ENCODE data around the gene ZNF860.

ZNF860 gene

GRCh38 chr3:31959951-31960792, 21.4 kb upstream of the ZNF860 start:
- no peak for DNase-seq (ENCODE audit: low read depth, low spot score)
- H3K4me3 ChIP-seq (ENCODE audit: low read length): no peak overlapping the region

GRCh38 chr3:31960793-31961431, 20.6 kb upstream of the ZNF860 start:
- no peak for DNase-seq (ENCODE audit: low read depth, low spot score)
- no peak overlapping the region for H3K4me3 ChIP-seq (ENCODE audit: low read length)

- no peak overlapping the region for H3K4me3 ChIP-seq (ENCODE audit: low read length)
- DNase-seq (ENCODE audit: low read depth, low spot score): peak; percentile 34
Observed at GRCh38 chr3:31962801-31963205, 18.7 kb upstream of the ZNF860 start.

DNA sequence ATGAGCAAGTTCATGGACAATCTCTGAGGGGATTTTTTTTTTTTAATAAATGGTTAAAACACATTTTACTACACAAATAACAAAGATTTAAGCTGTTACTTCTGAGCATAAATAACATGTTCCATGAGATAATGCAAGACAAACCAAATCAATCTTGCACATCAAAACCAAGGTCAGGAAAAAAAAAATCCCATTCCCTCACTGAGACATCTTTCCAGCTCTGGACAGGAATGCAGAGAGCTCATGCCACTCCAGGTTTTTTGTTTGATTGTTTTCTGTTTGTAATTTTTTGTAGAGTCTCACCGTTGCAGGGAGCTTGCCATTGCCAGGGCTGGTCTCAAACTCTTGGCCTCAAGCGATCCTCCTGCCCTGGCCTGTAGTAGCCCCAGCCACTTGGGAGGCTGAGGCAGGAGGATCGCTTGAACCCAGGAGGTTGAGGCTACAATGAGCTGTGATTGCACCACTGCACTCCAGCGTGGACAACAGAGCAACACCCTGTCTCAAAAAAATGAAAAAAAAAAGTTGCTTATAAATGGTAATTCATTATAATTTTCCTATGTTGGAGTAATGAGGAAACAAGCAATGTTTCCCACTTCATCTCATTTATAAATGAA, 14.5 kb upstream of the ZNF860 start:
- DNase-seq (ENCODE audit: low read depth, low spot score): no peak
- no peak overlapping the region for H3K4me3 ChIP-seq (ENCODE audit: low read length)

DNA sequence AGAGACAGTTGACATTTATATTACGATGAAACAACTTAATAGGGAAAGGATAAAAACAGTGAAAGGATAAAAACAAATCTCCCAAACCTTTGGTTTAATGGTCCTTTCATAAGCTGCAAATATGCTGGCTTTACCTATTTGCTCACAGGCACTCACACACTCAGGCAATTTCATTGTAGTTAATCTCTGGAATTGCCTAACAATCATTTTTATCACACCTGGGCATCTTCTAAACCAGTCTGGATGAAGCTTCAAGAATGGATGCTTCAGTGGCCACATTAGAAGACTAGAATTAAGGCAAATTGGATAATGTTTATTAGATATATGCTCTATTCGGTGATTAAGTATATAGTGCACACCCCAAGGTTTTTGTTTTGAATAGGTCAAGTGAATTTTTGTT, 14.0 kb upstream of the ZNF860 start:
- H3K4me3 ChIP-seq (ENCODE audit: low read length): no peak overlapping the region
- DNase-seq (ENCODE audit: low read depth, low spot score): no peak

- no peak for DNase-seq (ENCODE audit: low read depth, low spot score)
- no peak overlapping the region for H3K4me3 ChIP-seq (ENCODE audit: low read length)
Observed at GRCh38 chr3:31968369-31968926, 13.1 kb upstream of the ZNF860 start.

- no peak overlapping the region for H3K4me3 ChIP-seq (ENCODE audit: low read length)
- DNase-seq (ENCODE audit: low read depth, low spot score): no peak
Observed at GRCh38 chr3:31968927-31969418, 12.6 kb upstream of the ZNF860 start.

DNA sequence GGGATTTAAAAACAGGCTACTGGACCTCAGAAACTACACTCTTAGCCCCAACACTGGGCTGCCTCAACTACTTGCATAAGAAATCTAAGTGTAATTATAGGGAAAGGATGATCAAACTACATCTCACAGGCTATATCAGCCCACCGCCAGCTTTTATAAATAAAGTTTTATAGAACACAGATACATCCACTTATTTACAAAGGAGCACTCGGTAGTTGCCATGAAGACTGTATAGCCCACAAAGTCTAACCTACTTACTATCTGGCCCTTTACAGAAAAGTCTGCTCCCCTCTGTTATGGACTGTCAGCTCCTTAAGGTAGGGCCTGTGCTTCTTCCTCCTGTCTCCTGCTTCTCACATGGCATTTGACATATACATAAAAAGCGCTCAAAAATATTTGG, 9.9 kb upstream of the ZNF860 start:
- DNase-seq (ENCODE audit: low read depth, low spot score): no peak
- no peak overlapping the region for H3K4me3 ChIP-seq (ENCODE audit: low read length)

DNA sequence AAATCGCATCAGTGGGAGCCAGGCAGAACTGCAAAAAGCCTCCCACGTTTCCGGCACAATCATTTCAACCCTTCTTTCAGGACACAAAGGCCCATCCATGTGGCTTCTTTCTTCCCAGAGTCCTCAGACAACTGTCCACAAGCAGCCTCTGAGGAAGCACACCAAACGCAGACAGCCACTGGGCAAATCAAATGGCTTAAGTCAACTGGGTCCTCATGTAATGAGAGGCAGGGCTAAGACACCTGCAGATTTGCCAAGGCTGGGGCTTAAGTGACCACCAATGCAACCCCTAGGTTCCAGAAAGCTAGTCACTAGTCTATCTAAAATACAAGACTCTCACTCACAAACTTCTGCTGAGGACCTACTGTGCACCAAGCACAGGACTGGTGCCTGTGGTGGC, 8.5 kb upstream of the ZNF860 start:
- no peak overlapping the region for H3K4me3 ChIP-seq (ENCODE audit: low read length)

DNA sequence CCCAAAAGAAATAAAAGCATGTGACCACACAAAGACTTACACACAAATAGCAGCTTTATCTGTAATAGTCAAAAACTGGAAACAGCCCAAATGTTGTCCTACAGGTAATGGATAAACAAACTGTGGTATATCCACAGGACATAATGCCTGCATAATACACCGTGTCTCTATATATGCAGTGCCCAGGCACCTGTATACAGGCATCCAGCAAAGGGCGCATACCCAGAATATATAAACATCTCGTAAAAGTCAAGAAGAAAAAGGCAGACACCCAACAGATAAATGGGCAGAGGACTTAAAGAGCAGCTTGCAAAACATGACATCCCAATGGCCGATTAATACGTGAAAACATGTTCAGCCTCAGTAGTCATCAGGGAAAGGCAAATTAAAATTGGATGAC, 7.7 kb upstream of the ZNF860 start:
- no peak overlapping the region for H3K4me3 ChIP-seq (ENCODE audit: low read length)
- no peak for DNase-seq (ENCODE audit: low read depth, low spot score)

More for the DNA sequence above, 8.5 kb upstream of the ZNF860 start:
- DNase-seq (ENCODE audit: low read depth, low spot score): no peak

- DNase-seq (ENCODE audit: low read depth, low spot score): no peak
Observed at GRCh38 chr3:31974471-31974870, 7.1 kb upstream of the ZNF860 start.

DNA sequence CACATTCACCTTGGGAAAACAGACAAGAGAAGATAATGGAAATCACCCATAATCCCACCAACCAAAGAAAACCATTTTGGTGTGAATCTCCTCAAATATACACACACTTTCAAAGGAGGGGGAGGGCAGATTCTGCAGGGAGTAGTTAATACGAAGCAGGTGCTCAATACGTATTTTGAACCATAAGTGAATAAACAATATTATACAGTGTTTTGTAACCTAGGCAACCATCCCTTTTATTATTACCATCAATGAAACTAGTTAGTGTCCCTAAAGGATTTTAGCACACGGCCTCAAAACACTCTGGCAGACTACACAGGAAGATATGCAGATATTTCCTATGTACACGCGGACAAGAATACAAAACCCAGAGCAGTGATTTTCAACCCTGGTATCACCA, 6.6 kb upstream of the ZNF860 start:
- no peak overlapping the region for H3K4me3 ChIP-seq (ENCODE audit: low read length)
- DNase-seq (ENCODE audit: low read depth, low spot score): no peak

More at GRCh38 chr3:31974471-31974870, 7.1 kb upstream of the ZNF860 start:
- no peak overlapping the region for H3K4me3 ChIP-seq (ENCODE audit: low read length)

DNA sequence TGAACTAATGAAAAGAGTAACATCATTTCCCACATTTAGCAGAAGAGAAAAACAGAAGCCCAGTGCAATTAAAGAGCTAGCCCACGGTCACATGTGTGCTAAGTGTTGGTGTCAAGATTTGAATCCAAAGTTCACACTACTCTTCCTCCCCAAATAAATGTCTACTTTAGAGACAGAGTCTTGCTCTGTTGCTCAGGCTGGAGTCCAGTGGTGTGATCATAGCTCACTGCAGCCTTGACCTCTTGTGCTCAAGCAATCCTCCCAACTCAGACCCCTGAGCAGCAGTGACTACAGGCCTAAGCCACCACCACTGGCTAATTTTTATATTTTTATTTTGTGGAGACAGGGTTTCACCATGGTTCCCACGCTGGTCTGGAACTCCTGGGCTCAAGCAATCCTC, 5.2 kb upstream of the ZNF860 start:
- H3K4me3 ChIP-seq (ENCODE audit: low read length): no peak overlapping the region
- DNase-seq (ENCODE audit: low read depth, low spot score): no peak

- H3K4me3 ChIP-seq (ENCODE audit: low read length): no peak overlapping the region
- DNase-seq (ENCODE audit: low read depth, low spot score): no peak
Observed at GRCh38 chr3:31977736-31978135, 3.8 kb upstream of the ZNF860 start.

DNA sequence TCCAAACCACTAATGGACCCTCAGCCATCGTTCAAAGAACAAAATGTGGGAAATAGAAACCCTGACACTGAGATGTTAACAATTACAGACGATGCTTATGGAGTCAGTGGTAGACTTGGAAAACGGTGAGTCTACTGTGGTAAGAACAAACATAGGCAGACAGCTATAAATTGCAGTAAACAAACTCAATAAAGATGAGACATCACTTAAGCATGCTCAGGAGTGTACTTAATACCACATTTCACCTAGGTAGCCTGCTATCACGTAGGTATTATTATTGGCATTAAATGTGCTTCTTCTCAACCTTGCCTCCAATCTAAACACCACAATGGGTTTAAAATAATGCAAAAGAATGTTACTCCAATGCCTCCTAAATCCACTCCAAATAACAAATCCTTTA, 3.0 kb upstream of the ZNF860 start:
- no peak overlapping the region for H3K4me3 ChIP-seq (ENCODE audit: low read length)
- DNase-seq (ENCODE audit: low read depth, low spot score): no peak

DNA sequence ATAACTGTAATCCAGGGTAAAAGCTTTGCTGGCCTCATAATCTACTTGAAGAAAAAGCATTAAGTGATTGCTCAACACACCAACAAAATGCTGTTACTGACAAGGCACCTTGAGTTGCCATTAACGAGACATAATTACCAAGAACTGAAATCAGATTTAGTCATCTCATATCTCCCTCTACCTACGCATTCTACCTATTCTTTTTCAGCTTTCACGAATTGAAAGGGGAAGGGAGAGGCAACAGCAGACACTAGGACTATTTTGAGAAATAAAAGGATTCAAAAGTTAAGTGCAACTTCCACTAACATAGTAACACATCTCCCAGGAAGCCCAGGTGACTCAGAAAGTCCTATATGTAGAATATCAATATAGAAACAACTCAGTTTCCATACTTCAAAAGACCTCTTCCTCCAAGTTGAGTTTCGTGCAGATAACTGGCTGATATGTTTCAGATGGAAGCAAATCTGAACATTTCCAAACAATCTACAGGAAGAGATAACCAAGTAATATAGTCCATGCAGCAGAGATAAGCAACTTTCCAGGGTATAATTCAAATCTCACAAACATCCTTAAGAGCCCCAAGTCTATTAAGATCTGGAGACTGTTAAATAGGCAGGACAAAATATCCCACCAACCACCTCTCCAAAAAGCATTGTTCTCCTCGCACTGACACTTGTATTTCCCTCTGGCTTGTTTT, 2.4 kb upstream of the ZNF860 start:
- no peak for DNase-seq (ENCODE audit: low read depth, low spot score)
- H3K4me3 ChIP-seq (ENCODE audit: low read length): no peak overlapping the region

- no peak for DNase-seq (ENCODE audit: low read depth, low spot score)
- peak overlapping the region; percentile 15; the same call in 1 of the 2 replicates for H3K4me3 ChIP-seq (ENCODE audit: low read length)
Observed at GRCh38 chr3:31980530-31981205, 882 bp upstream of the ZNF860 start.

DNA sequence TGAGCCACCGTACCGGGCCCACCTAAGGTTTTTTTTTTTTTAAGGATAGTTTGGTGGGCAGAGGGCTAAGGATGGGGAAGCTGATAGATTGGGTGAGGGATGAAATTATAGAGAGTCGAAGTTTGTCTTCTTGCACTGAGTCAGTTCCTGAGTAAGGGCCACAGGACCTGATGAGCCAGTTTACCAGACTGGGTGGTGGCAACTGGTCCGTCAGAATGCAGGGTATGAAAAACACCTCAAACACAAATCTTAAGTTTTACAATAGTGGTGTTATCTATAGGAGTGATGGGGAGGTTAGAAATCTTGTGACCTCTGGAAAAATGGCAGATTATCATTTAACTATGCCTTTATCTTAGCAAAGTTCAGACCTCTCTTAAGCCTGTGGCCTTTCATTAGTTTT, 2.8 kb downstream of the ZNF860 start:
- no peak for DNase-seq (ENCODE audit: low read depth, low spot score)
- H3K4me3 ChIP-seq (ENCODE audit: low read length): no peak overlapping the region

GRCh38 chr3:31985831-31986230, 4.3 kb downstream of the ZNF860 start:
- H3K4me3 ChIP-seq (ENCODE audit: low read length): no peak overlapping the region
- no peak for DNase-seq (ENCODE audit: low read depth, low spot score)

Measured in Jurkat, Clone E6-1 (cell line).